GM23338 (cell line): Measurements from ENCODE around the gene SMG6. TPM values are rescaled to one million over a fixed set of nuclear protein-coding genes. Genes with fewer than 3 reads are reported as not detected.

Experiments used
- ATAC-seq: fragments of 200-7000 bp; cut with Tn5 transposase; 3 replicates; pipeline ENCODE4 v1.9.1; 2020
- DNase-seq: peaks from one replicate; pipeline ENCODE4 v3.0.0-alpha.2; 2015; ENCODE audit warnings: low spot score
- H2AFZ ChIP-seq: fragments of 200-600 bp; sonication (generic); 2 replicates; pipeline ENCODE4 v1.8.0; 2016; ENCODE audit warnings: antibody characterized with exemption, mild to moderate bottlenecking, moderate library complexity
- H3F3A ChIP-seq: fragments of 200-600 bp; sonication (generic); replicated peaks from 2 replicates; pipeline ENCODE4 v1.8.0; 2017; ENCODE audit warnings: antibody characterized with exemption, mixed run types, low read depth
- H3K27ac ChIP-seq: fragments of 200-600 bp; sonication (generic); 2 replicates; pipeline ENCODE4 v1.6.1; 2016; ENCODE audit warnings: low read depth
- H3K27me3 ChIP-seq: fragments of 200-600 bp; sonication (generic); 2 replicates; pipeline ENCODE4 v1.8.0; 2016; ENCODE audit warnings: mild to moderate bottlenecking, mixed run types, moderate library complexity; ENCODE audit not compliant: insufficient read depth
- H3K36me3 ChIP-seq: fragments of 200-600 bp; sonication (generic); 2 replicates; pipeline ENCODE4 v1.8.0; 2016; ENCODE audit warnings: mild to moderate bottlenecking; ENCODE audit not compliant: insufficient read depth
- H3K4me1 ChIP-seq: fragments of 200-600 bp; sonication (generic); 2 replicates; pipeline ENCODE4 v1.8.0; 2016; ENCODE audit warnings: mild to moderate bottlenecking, moderate library complexity; ENCODE audit not compliant: insufficient read depth
- H3K4me2 ChIP-seq: fragments of 200-600 bp; sonication (generic); 2 replicates; pipeline ENCODE4 v1.7.1; 2017; ENCODE audit warnings: mixed run types
- H3K4me3 ChIP-seq: fragments of 200-600 bp; sonication (generic); 2 replicates; pipeline ENCODE4 v1.6.1; 2016; ENCODE audit warnings: mixed run types
- H3K79me2 ChIP-seq: fragments of 200-600 bp; sonication (generic); replicated peaks from 2 replicates; pipeline ENCODE4 v1.8.0; 2017; ENCODE audit warnings: mild to moderate bottlenecking; ENCODE audit not compliant: insufficient read depth
- H3K9me2 ChIP-seq: fragments of 200-600 bp; sonication (generic); 2 replicates; pipeline ENCODE4 v1.8.0; 2017; ENCODE audit not compliant: insufficient read depth
- H4K20me1 ChIP-seq: fragments of 200-600 bp; sonication (generic); replicated peaks from 2 replicates; pipeline ENCODE4 v1.8.0; 2017; ENCODE audit warnings: mild to moderate bottlenecking; ENCODE audit not compliant: insufficient read depth
- H3K27ac Mint-ChIP-seq: 2 replicates; pipeline ENCODE4 v1.8.0; 2020; ENCODE audit warnings: inconsistent platforms, mild to moderate bottlenecking, moderate library complexity, mixed read lengths
- H3K27me3 Mint-ChIP-seq: 3 replicates; pipeline ENCODE4 v1.8.0; 2022; ENCODE audit warnings: low read depth, mild to moderate bottlenecking, moderate library complexity, mixed read lengths, inconsistent platforms; ENCODE audit not compliant: insufficient read depth, poor library complexity
- H3K36me3 Mint-ChIP-seq: 3 replicates; pipeline ENCODE4 v1.8.0; 2021; ENCODE audit warnings: low read depth, mild to moderate bottlenecking, inconsistent platforms, moderate library complexity, mixed read lengths
- H3K4me1 Mint-ChIP-seq: 3 replicates; pipeline ENCODE4 v1.8.0; 2020; ENCODE audit warnings: mild to moderate bottlenecking, inconsistent platforms, mixed read lengths
- H3K4me3 Mint-ChIP-seq: 3 replicates; pipeline ENCODE4 v1.8.0; 2021; ENCODE audit warnings: moderate library complexity, mild to moderate bottlenecking, inconsistent platforms, mixed read lengths
- H3K9me3 Mint-ChIP-seq: 3 replicates; pipeline ENCODE4 v1.8.0; 2020; ENCODE audit warnings: moderate library complexity, mild to moderate bottlenecking, inconsistent platforms, mixed read lengths
- CREB1 ChIP-seq: fragments of 250-450 bp; sonication (Bioruptor Pico); IDR thresholded peaks from 2 replicates; pipeline ENCODE4 v1.5.0; 2020; ENCODE audit warnings: low read depth, mild to moderate bottlenecking, moderate library complexity
- CTCF ChIP-seq, 2 experiments: fragments of 200-600 bp in 1 of 2; sonication (generic) in 1 of 2; conservative IDR thresholded peaks; 2 replicates each; pipeline versions ENCODE4 v1.5.1 to v1.6.1; 2016 to 2017; ENCODE audit warnings: antibody characterized with exemption in 2 of 2, low read depth in 2 of 2, mild to moderate bottlenecking in 2 of 2, moderate library complexity in 1 of 2
- EZH2 ChIP-seq: fragments of 200-600 bp; sonication (generic); IDR thresholded peaks from one replicate; pipeline ENCODE4 v1.8.0; 2017; ENCODE audit warnings: antibody characterized with exemption, mild to moderate bottlenecking, low read depth; ENCODE audit not compliant: unreplicated experiment
- EZH2phosphoT487 ChIP-seq: fragments of 200-600 bp; sonication (generic); IDR thresholded peaks from one replicate; pipeline ENCODE4 v1.8.1; 2018; ENCODE audit warnings: antibody characterized with exemption; ENCODE audit not compliant: unreplicated experiment
- JUNB ChIP-seq: IDR thresholded peaks from one replicate; pipeline ENCODE4 v1.6.1; 2016; ENCODE audit warnings: antibody characterized with exemption; ENCODE audit not compliant: unreplicated experiment
- NANOG ChIP-seq: IDR thresholded peaks from 2 replicates; pipeline ENCODE4 v1.6.1; 2016; ENCODE audit warnings: antibody characterized with exemption, borderline replicate concordance
- POLR2AphosphoS5 ChIP-seq: IDR thresholded peaks from 2 replicates; pipeline ENCODE4 v1.6.1; 2016; ENCODE audit warnings: antibody characterized with exemption, low read depth
- STAT1 ChIP-seq: IDR thresholded peaks from one replicate; pipeline ENCODE4 v1.6.1; 2016; ENCODE audit warnings: antibody characterized with exemption; ENCODE audit not compliant: unreplicated experiment
- ZNF114 ChIP-seq: fragments of 250-450 bp; sonication (Bioruptor Pico); IDR thresholded peaks from 2 replicates; pipeline ENCODE4 v1.5.0; 2020; ENCODE audit warnings: mild to moderate bottlenecking, moderate library complexity
- ZNF331 ChIP-seq: fragments of 250-450 bp; sonication (Bioruptor Pico); IDR thresholded peaks from 2 replicates; pipeline ENCODE4 v1.5.0; 2020; ENCODE audit warnings: low read depth, mild to moderate bottlenecking, moderate library complexity
- ZNF462 ChIP-seq: fragments of 250-450 bp; sonication (Bioruptor Pico); IDR thresholded peaks from 2 replicates; pipeline ENCODE4 v1.5.0; 2020; ENCODE audit warnings: mild to moderate bottlenecking, moderate library complexity
- polyA plus RNA-seq: library from polyadenylated mRNA; unstranded; fragments of >200 nt; fragmentation: Nextera tagmentation; extraction: Ambion mirVana; gene quantifications from 2 replicates; pipeline ENCODE4 v1.2.1, GENCODE V29; 2016
- total RNA-seq: library from RNA; depleted of rRNA; stranded (reverse); fragments of >200 nt; shearing (Covaris generic); gene quantifications from 2 replicates; pipeline ENCODE4 v1.2.3, GENCODE V29; 2014
- TF ChIP-seq, protein P1 (sequence below): IDR thresholded peaks from 2 replicates; pipeline ENCODE4 v1.6.1; 2016; ENCODE audit warnings: antibody characterized with exemption
- TF ChIP-seq, protein P2 (sequence below): IDR thresholded peaks from one replicate; pipeline ENCODE4 v1.6.1; 2018; ENCODE audit warnings: antibody characterized with exemption; ENCODE audit not compliant: unreplicated experiment

The SMG6 gene
- total and polyA plus RNA-seq, 2 experiments from 2014 or later, result 10.4 to 43.1 TPM

GRCh38 chr17:2346475-2346874 is 42.9 kb upstream of the SMG6 start:
- TF ChIP-seq ZNF114 (no peak), ZNF462 (CRISPR knock-in tag) (no peak), STAT1 (no peak), CREB1 (CRISPR knock-in tag) (no peak), ZNF331 (CRISPR knock-in tag) (no peak), JUNB (no peak), POLR2AphosphoS5 (no peak), CTCF (conservative IDR thresholded peaks at IDR 0.05; ENCODE audit: low read depth in 2 of 2) (no peak), NANOG (no peak), EZH2phosphoT487 (no peak), EZH2 (no peak)
- TF ChIP-seq, protein P1, sequence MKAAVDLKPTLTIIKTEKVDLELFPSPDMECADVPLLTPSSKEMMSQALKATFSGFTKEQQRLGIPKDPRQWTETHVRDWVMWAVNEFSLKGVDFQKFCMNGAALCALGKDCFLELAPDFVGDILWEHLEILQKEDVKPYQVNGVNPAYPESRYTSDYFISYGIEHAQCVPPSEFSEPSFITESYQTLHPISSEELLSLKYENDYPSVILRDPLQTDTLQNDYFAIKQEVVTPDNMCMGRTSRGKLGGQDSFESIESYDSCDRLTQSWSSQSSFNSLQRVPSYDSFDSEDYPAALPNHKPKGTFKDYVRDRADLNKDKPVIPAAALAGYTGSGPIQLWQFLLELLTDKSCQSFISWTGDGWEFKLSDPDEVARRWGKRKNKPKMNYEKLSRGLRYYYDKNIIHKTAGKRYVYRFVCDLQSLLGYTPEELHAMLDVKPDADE, result no peak
- TF ChIP-seq, protein P2, sequence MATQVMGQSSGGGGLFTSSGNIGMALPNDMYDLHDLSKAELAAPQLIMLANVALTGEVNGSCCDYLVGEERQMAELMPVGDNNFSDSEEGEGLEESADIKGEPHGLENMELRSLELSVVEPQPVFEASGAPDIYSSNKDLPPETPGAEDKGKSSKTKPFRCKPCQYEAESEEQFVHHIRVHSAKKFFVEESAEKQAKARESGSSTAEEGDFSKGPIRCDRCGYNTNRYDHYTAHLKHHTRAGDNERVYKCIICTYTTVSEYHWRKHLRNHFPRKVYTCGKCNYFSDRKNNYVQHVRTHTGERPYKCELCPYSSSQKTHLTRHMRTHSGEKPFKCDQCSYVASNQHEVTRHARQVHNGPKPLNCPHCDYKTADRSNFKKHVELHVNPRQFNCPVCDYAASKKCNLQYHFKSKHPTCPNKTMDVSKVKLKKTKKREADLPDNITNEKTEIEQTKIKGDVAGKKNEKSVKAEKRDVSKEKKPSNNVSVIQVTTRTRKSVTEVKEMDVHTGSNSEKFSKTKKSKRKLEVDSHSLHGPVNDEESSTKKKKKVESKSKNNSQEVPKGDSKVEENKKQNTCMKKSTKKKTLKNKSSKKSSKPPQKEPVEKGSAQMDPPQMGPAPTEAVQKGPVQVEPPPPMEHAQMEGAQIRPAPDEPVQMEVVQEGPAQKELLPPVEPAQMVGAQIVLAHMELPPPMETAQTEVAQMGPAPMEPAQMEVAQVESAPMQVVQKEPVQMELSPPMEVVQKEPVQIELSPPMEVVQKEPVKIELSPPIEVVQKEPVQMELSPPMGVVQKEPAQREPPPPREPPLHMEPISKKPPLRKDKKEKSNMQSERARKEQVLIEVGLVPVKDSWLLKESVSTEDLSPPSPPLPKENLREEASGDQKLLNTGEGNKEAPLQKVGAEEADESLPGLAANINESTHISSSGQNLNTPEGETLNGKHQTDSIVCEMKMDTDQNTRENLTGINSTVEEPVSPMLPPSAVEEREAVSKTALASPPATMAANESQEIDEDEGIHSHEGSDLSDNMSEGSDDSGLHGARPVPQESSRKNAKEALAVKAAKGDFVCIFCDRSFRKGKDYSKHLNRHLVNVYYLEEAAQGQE, result no peak
- Histone ChIP-seq H3F3A (peaks cover 18% of the 10 kb centered on the region), H3K27me3 (no peaks in the 10 kb centered on the region), H4K20me1 (no peaks in the 10 kb centered on the region; the same call in 1 of the 2 replicates), H3K79me2 (peaks cover 9% of the 10 kb centered on the region; the same call in 1 of the 2 replicates), H3K4me1 (peaks cover 17% of the 10 kb centered on the region), H3K4me2 (no peak overlapping the region), H3K36me3 (no peaks in the 10 kb centered on the region), H2AFZ (no peak overlapping the region), H3K4me3 (no peak overlapping the region), H3K27ac (peak overlapping the region; percentile 92; the same call in 1 of the 2 replicates), H3K9me2 (no peaks in the 10 kb centered on the region)
- peaks cover 25% of the 10 kb centered on the region for H3K4me1 Mint-ChIP-seq
- H3K27ac Mint-ChIP-seq, result peak overlapping the region; percentile 18
- no peak overlapping the region for H3K4me3 Mint-ChIP-seq
- H3K36me3 Mint-ChIP-seq, result peaks cover 14% of the 10 kb centered on the region; the same call in 2 of the 3 replicates
- no peaks in the 10 kb centered on the region for H3K9me3 Mint-ChIP-seq
- ATAC-seq (no peak), DNase-seq (no peak)
- H3K27me3 Mint-ChIP-seq, result peaks cover 5% of the 10 kb centered on the region
